ENCODE data around the gene MMRN1.
A peak's percentile ranks its signal among the peaks of the same experiment; 100 is the strongest.
"Not testable (repeated sequence)": the region's sequence is repeated elsewhere in the genome, so short reads cannot be mapped to it uniquely, and the experiment has no call there.

MMRN1 gene

DNA sequence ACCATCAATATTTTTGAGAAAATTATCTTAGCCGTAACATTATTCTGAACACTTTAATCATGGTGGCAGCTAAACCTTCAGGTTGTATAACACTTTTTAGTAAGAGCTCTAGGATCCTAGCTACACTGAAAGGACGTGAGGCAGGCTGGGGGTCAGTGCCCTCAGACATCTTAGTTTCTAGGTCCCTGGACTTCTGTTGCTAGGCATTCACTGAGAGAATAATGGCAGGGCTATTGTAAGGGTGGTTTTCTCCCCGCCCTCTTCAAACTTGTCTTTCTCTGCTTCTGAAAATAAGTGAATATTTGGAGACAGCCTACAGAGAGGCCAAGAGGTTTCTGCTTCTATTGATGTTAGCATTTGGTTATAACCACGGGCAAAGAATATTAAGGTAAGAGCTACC is 15.4 kb upstream of the MMRN1 start:
- Histone ChIP-seq H3K36me3 (ENCODE audit: control insufficient read depth, insufficient read depth, low read length) (no peaks in the 10 kb centered on the region), H3K27ac (ENCODE audit: low read length) (no peak overlapping the region), H3K9me3 (ENCODE audit: control insufficient read depth, insufficient read depth, low read length) (no peaks in the 10 kb centered on the region), H3K4me3 (ENCODE audit: low read length) (no peak overlapping the region), H3K4me1 (ENCODE audit: control insufficient read depth, insufficient read depth, low read length) (no peaks in the 10 kb centered on the region), H3K27me3 (ENCODE audit: control insufficient read depth, insufficient read depth, low read length) (no peaks in the 10 kb centered on the region)
- DNase-seq (ENCODE audit: low read depth, low spot score) = no peak
- no CpG with 5 or more reads among the region's 4 CpGs for WGBS (ENCODE audit: insufficient coverage, insufficient read length)

DNA sequence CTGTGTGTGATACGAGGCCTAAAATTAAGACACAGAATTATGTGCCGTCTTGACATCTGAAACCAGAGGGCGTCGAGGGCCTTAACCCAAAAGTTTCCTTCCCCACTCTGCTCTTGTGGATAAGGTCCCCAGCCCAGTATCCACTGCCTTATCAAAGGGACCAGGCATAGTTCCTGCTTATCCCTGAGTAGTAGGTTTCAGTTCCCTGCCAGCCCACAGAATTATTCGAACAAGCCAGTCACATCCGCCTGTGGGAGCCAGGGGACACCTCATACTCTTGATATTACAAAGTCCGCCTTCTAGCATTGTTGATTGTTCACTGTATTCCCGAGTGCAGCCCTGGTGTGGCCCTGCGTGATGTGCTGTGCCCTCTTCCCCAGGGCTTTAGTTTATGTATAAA is 5.4 kb upstream of the MMRN1 start:
- no peaks in the 10 kb centered on the region for H3K9me3 ChIP-seq (ENCODE audit: control insufficient read depth, insufficient read depth, low read length)
- H3K27ac ChIP-seq (ENCODE audit: low read length) = no peak overlapping the region
- H3K36me3 ChIP-seq (ENCODE audit: control insufficient read depth, insufficient read depth, low read length) = no peaks in the 10 kb centered on the region
- no peak overlapping the region for H3K4me3 ChIP-seq (ENCODE audit: low read length)
- H3K4me1 ChIP-seq (ENCODE audit: control insufficient read depth, insufficient read depth, low read length) = no peaks in the 10 kb centered on the region
- WGBS (ENCODE audit: insufficient coverage, insufficient read length) = no CpG with 5 or more reads among the region's 9 CpGs
- no peak for DNase-seq (ENCODE audit: low read depth, low spot score)
- H3K27me3 ChIP-seq (ENCODE audit: control insufficient read depth, insufficient read depth, low read length) = no peaks in the 10 kb centered on the region

DNA sequence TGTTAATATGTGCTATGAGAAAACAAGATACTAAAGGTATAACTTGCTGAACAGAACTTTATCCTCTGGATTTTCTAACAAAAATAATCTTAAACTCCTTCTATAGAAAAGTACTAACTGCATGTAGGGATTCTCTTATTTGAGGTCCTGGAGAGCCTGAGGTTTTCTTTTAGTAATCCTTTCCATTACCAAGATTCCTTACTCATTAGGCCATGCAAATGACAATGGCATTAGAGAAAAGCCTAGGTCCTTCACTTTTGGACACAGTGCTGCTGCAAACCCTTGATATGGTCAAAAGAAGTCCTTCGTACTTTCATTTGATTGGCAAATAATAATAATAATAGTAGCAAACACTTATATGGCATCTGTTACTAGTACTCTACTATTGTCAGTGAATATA is 3.2 kb downstream of the MMRN1 start:
- Histone ChIP-seq H3K4me3 (ENCODE audit: low read length) (no peak overlapping the region), H3K4me1 (ENCODE audit: control insufficient read depth, insufficient read depth, low read length) (no peaks in the 10 kb centered on the region), H3K27ac (ENCODE audit: low read length) (no peak overlapping the region), H3K27me3 (ENCODE audit: control insufficient read depth, insufficient read depth, low read length) (no peaks in the 10 kb centered on the region), H3K36me3 (ENCODE audit: control insufficient read depth, insufficient read depth, low read length) (no peaks in the 10 kb centered on the region), H3K9me3 (ENCODE audit: control insufficient read depth, insufficient read depth, low read length) (no peaks in the 10 kb centered on the region)
- no CpG with 5 or more reads among the region's 1 CpG for WGBS (ENCODE audit: insufficient coverage, insufficient read length)
- no peak for DNase-seq (ENCODE audit: low read depth, low spot score)

DNA sequence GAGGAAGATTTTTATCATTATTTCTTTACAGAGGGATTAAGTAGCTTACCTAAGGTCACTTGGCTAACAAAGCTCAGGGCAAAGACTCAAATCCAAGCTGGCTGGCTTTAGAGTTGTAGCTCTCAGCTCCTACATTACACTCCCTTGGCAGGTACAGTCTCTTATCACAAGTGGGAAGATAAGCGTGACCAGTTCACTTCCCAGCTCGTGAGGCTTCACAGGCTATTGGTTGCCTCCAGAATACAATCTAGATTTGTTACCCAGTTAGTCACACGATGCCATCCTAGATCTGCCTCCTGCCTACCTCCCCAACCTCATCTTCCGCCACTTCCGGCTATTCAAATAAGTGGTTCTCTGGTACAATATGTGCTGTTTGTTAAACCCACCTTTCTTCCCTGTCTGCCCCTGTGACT is 3.7 kb downstream of the MMRN1 start:
- WGBS (ENCODE audit: insufficient coverage, insufficient read length) = no CpG with 5 or more reads among the region's 5 CpGs
- no peak overlapping the region for H3K4me3 ChIP-seq (ENCODE audit: low read length)
- DNase-seq (ENCODE audit: low read depth, low spot score) = no peak
- H3K27ac ChIP-seq (ENCODE audit: low read length) = no peak overlapping the region
- H3K36me3 ChIP-seq (ENCODE audit: control insufficient read depth, insufficient read depth, low read length) = no peaks in the 10 kb centered on the region
- no peaks in the 10 kb centered on the region for H3K4me1 ChIP-seq (ENCODE audit: control insufficient read depth, insufficient read depth, low read length)
- no peaks in the 10 kb centered on the region for H3K27me3 ChIP-seq (ENCODE audit: control insufficient read depth, insufficient read depth, low read length)
- no peaks in the 10 kb centered on the region for H3K9me3 ChIP-seq (ENCODE audit: control insufficient read depth, insufficient read depth, low read length)

DNA sequence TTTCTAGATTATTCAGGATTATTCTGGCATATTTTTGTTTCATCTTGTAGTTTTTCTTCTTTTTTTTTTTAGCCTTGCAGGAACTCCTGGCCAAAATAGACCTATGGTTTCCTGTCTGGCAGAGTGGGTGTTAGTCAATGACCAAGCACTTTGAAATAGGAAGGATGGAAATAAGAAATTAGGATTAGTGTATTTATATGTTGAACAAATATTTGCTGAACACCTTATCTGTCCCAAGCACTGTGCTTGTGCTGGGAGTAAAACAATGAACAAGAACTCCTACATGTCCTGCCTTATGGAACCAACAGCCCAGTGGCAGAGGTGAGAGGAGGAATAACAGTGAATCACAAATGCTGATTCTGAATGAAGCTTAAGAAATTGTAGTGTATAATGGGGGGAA is 4.5 kb downstream of the MMRN1 start:
- no peak for DNase-seq (ENCODE audit: low read depth, low spot score)
- no peaks in the 10 kb centered on the region for H3K36me3 ChIP-seq (ENCODE audit: control insufficient read depth, insufficient read depth, low read length)
- H3K9me3 ChIP-seq (ENCODE audit: control insufficient read depth, insufficient read depth, low read length) = no peaks in the 10 kb centered on the region
- H3K4me3 ChIP-seq (ENCODE audit: low read length) = no peak overlapping the region
- no peaks in the 10 kb centered on the region for H3K27me3 ChIP-seq (ENCODE audit: control insufficient read depth, insufficient read depth, low read length)
- H3K4me1 ChIP-seq (ENCODE audit: control insufficient read depth, insufficient read depth, low read length) = no peaks in the 10 kb centered on the region
- H3K27ac ChIP-seq (ENCODE audit: low read length) = no peak overlapping the region

DNA sequence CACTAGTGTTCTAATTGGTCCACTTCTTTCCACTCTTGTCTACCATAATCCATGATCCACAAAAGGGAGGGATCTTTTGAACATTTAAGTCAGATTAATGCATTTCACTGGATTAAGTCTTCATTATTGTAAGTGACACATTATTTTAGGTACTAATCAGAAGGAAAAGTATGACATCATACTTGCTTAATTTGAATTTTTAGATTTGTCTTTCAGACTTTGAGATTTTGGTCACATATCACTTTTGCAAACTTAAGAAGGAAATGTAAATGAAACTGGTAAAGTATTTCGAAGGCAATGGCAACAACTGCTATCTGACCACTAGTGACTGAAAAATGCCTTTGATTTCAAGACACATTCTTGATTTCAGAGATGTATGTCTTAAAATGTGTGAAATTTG is 5.2 kb downstream of the MMRN1 start:
- H3K27me3 ChIP-seq (ENCODE audit: control insufficient read depth, insufficient read depth, low read length) = no peaks in the 10 kb centered on the region
- no peaks in the 10 kb centered on the region for H3K36me3 ChIP-seq (ENCODE audit: control insufficient read depth, insufficient read depth, low read length)
- DNase-seq (ENCODE audit: low read depth, low spot score) = no peak
- H3K4me3 ChIP-seq (ENCODE audit: low read length) = no peak overlapping the region
- no peaks in the 10 kb centered on the region for H3K4me1 ChIP-seq (ENCODE audit: control insufficient read depth, insufficient read depth, low read length)
- H3K27ac ChIP-seq (ENCODE audit: low read length) = no peak overlapping the region
- no peaks in the 10 kb centered on the region for H3K9me3 ChIP-seq (ENCODE audit: control insufficient read depth, insufficient read depth, low read length)
- no CpG with 5 or more reads among the region's 1 CpG for WGBS (ENCODE audit: insufficient coverage, insufficient read length)

DNA sequence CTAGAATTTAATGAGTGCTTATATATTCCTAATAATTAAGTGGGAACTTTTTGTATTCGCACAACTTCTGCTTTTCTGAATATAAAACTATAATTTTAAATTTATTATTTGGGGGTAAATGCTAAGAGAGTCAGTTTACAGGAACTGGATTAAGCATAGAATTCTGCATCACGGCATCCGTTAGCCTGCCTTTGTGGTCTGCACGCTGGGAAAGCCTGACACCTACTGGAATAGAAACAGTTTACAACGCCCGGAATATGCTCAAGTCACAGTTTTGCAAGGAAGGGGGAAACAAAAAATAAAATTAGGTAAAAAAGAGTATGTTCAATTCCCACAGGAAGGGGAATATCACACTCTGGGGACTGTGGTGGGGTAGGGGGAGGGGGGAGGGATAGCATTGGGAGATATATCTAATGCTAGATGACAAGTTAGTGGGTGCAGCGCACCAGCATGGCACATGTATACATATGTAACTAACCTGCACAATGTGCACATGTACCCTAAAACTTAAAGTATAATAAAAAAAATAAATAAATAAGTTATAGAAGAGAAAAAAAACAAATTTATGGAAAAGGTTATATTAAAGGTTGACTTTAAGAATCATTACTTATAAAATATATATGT is 7.3 kb downstream of the MMRN1 start:
- H3K27me3 ChIP-seq (ENCODE audit: control insufficient read depth, insufficient read depth, low read length); H3K36me3 ChIP-seq (ENCODE audit: control insufficient read depth, insufficient read depth, low read length); H3K27ac ChIP-seq (ENCODE audit: low read length); H3K9me3 ChIP-seq (ENCODE audit: control insufficient read depth, insufficient read depth, low read length); H3K4me1 ChIP-seq (ENCODE audit: control insufficient read depth, insufficient read depth, low read length); H3K4me3 ChIP-seq (ENCODE audit: low read length): not testable (repeated sequence)
- DNase-seq (ENCODE audit: low read depth, low spot score) = peak; percentile 31
- WGBS (ENCODE audit: insufficient coverage, insufficient read length) = no CpG with 5 or more reads among the region's 7 CpGs

DNA sequence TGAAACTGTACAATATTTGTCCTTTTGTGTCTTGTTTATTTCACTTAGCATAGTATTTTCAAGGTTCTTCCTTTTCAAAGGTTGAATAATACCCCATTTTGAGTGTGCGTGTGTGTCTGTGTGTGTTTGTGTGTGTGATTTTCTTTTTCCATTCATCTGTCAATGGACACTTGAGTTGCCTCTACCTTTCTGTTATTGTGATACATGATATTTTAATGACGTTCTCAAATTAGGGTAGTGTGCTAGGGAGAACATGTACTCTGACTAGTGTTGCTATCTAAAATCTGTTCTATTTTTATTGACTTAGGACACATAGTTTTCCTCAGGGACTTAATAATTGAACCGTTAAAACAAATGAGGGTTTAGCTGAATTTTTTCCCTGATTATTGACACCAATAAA is 9.9 kb downstream of the MMRN1 start:
- Histone ChIP-seq H3K9me3 (ENCODE audit: control insufficient read depth, insufficient read depth, low read length) (no peaks in the 10 kb centered on the region), H3K36me3 (ENCODE audit: control insufficient read depth, insufficient read depth, low read length) (no peaks in the 10 kb centered on the region), H3K4me3 (ENCODE audit: low read length) (no peak overlapping the region), H3K4me1 (ENCODE audit: control insufficient read depth, insufficient read depth, low read length) (no peaks in the 10 kb centered on the region), H3K27ac (ENCODE audit: low read length) (no peak overlapping the region), H3K27me3 (ENCODE audit: control insufficient read depth, insufficient read depth, low read length) (no peaks in the 10 kb centered on the region)
- no peak for DNase-seq (ENCODE audit: low read depth, low spot score)
- no CpG with 5 or more reads among the region's 3 CpGs for WGBS (ENCODE audit: insufficient coverage, insufficient read length)

DNA sequence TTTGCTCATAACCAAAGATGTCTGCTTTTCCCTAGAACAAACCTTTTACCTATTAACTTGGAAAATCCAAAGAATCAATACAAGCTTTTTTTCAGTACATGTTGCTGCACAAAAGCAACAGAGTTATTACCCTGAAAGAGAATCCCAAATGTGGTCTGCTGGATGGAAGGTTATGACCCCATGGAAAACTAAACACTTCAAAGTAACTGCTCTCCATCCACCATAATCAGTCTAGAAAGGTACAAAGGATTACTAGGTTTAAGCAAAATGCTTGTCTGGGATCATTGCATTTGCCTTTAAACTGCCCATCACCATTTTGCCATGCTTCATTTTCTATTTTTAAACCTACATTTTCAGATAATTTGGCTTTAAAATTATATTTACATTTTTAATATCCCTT is 11.7 kb downstream of the MMRN1 start:
- H3K27ac ChIP-seq (ENCODE audit: low read length) = no peak overlapping the region
- H3K4me1 ChIP-seq (ENCODE audit: control insufficient read depth, insufficient read depth, low read length) = no peaks in the 10 kb centered on the region
- no peaks in the 10 kb centered on the region for H3K36me3 ChIP-seq (ENCODE audit: control insufficient read depth, insufficient read depth, low read length)

DNA sequence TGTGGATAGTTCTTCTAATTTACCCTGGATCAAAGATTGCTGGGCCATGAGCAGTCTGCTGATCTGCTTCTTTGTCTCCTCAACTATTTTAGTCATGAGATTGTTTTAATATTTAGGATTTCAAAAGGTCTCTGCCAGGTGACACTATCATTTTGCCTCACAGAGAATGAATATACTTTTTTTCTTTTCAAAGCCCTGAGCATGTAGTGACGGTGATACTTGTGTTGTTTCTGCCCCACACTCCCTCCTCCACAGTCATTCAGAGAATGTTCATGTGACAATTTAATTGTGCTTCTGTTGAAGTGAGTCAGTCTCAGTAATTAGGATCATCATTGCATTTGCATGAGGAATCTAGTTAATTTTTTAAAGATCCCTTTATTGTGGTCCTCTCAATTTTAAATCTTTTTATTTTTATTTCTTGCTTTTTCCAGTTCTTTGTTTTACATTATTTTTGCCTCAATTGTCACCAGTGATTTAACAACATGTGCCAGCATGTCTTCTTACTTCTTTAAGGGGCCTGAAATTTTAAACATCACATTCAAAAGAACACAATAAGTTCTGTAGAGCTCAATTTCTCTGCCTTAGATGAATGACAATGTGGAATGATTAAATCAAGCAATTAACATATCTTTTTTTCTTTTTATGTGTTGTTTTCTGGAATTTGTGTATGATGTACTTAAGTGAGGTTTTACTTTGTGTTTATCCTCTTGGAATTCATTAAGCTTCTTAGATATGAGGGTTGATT is 12.3 kb downstream of the MMRN1 start:
- no peaks in the 10 kb centered on the region for H3K36me3 ChIP-seq (ENCODE audit: control insufficient read depth, insufficient read depth, low read length)
- H3K9me3 ChIP-seq (ENCODE audit: control insufficient read depth, insufficient read depth, low read length) = no peaks in the 10 kb centered on the region
- no peaks in the 10 kb centered on the region for H3K4me1 ChIP-seq (ENCODE audit: control insufficient read depth, insufficient read depth, low read length)
- DNase-seq (ENCODE audit: low read depth, low spot score) = no peak
- H3K4me3 ChIP-seq (ENCODE audit: low read length) = no peak overlapping the region
- no peak overlapping the region for H3K27ac ChIP-seq (ENCODE audit: low read length)
- H3K27me3 ChIP-seq (ENCODE audit: control insufficient read depth, insufficient read depth, low read length) = no peaks in the 10 kb centered on the region
- WGBS (ENCODE audit: insufficient coverage, insufficient read length) = no CpG with 5 or more reads among the region's 1 CpG

More for the DNA sequence above, 11.7 kb downstream of the MMRN1 start:
- DNase-seq (ENCODE audit: low read depth, low spot score) = no peak
- H3K4me3 ChIP-seq (ENCODE audit: low read length) = no peak overlapping the region
- no peaks in the 10 kb centered on the region for H3K9me3 ChIP-seq (ENCODE audit: control insufficient read depth, insufficient read depth, low read length)
- H3K27me3 ChIP-seq (ENCODE audit: control insufficient read depth, insufficient read depth, low read length) = no peaks in the 10 kb centered on the region

DNA sequence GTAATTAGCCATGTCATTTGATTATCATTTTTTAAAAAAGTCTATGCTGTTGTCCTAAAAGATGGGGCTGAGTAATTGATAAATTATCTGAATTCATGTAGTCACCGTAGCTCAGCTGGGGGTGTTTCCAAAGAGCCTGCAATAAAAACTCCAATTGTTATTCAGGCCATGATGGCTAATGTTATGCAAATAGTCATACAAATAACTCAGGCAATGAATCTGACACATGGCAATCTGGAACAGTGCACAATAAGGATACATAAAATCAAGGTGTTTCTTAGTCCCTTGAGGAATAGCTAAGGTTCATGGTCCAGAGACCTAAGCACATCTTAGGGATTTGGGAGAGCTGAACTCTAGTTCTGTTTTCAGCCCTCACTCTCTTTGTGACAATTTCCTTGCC is 15.2 kb downstream of the MMRN1 start:
- no CpG with 5 or more reads among the region's 1 CpG for WGBS (ENCODE audit: insufficient coverage, insufficient read length)
- Histone ChIP-seq H3K9me3 (ENCODE audit: control insufficient read depth, insufficient read depth, low read length) (no peaks in the 10 kb centered on the region), H3K4me3 (ENCODE audit: low read length) (no peak overlapping the region), H3K36me3 (ENCODE audit: control insufficient read depth, insufficient read depth, low read length) (no peaks in the 10 kb centered on the region), H3K4me1 (ENCODE audit: control insufficient read depth, insufficient read depth, low read length) (no peaks in the 10 kb centered on the region), H3K27me3 (ENCODE audit: control insufficient read depth, insufficient read depth, low read length) (no peaks in the 10 kb centered on the region), H3K27ac (ENCODE audit: low read length) (no peak overlapping the region)
- no peak for DNase-seq (ENCODE audit: low read depth, low spot score)
